Measurements from ENCODE around the gene RIPOR3.
"Not testable (repeated sequence)": the region's sequence is repeated elsewhere in the genome, so short reads cannot be mapped to it uniquely, and the experiment has no call there.

Gene RIPOR3

GRCh38 chr20:50634191-50634590 is 57.2 kb downstream of the RIPOR3 start:
- DNase-seq (ENCODE audit: low read depth, low spot score) = no peak

- DNase-seq (ENCODE audit: low read depth, low spot score) = no peak
Measured at GRCh38 chr20:50633361-50633760, 58.0 kb downstream of the RIPOR3 start.

- DNase-seq (ENCODE audit: low read depth, low spot score) = no peak
Measured at GRCh38 chr20:50632701-50633100, 58.6 kb downstream of the RIPOR3 start.

GRCh38 chr20:50632236-50632635 is 59.1 kb downstream of the RIPOR3 start:
- no peak for DNase-seq (ENCODE audit: low read depth, low spot score)

GRCh38 chr20:50630578-50631263 is 60.6 kb downstream of the RIPOR3 start:
- no peak for DNase-seq (ENCODE audit: low read depth, low spot score)

- DNase-seq (ENCODE audit: low read depth, low spot score) = no peak
Measured at GRCh38 chr20:50629670-50630045, 61.7 kb downstream of the RIPOR3 start.

- DNase-seq (ENCODE audit: low read depth, low spot score) = no peak
Measured at GRCh38 chr20:50628853-50629669, 62.3 kb downstream of the RIPOR3 start.

- no peak for DNase-seq (ENCODE audit: low read depth, low spot score)
Measured at GRCh38 chr20:50628332-50628731, 63.0 kb downstream of the RIPOR3 start.

GRCh38 chr20:50627747-50628146 is 63.6 kb downstream of the RIPOR3 start:
- no peak for DNase-seq (ENCODE audit: low read depth, low spot score)

- peak; percentile 75 for DNase-seq (ENCODE audit: low read depth, low spot score)
Measured at GRCh38 chr20:50625986-50626677, 65.2 kb downstream of the RIPOR3 start.

- no peak for DNase-seq (ENCODE audit: low read depth, low spot score)
Measured at GRCh38 chr20:50624351-50625016, 66.9 kb downstream of the RIPOR3 start.

- DNase-seq (ENCODE audit: low read depth, low spot score) = no peak
Measured at GRCh38 chr20:50621068-50621665, 70.2 kb downstream of the RIPOR3 start.

- DNase-seq (ENCODE audit: low read depth, low spot score) = not testable (repeated sequence)
Measured at GRCh38 chr20:50620459-50620858, 70.9 kb downstream of the RIPOR3 start.

- DNase-seq (ENCODE audit: low read depth, low spot score) = no peak
Measured at GRCh38 chr20:50618537-50618936, 72.8 kb downstream of the RIPOR3 start.

GRCh38 chr20:50617022-50617421 is 74.3 kb downstream of the RIPOR3 start:
- DNase-seq (ENCODE audit: low read depth, low spot score) = no peak

GRCh38 chr20:50615407-50615806 is 75.9 kb downstream of the RIPOR3 start:
- no peak for DNase-seq (ENCODE audit: low read depth, low spot score)

GRCh38 chr20:50613438-50614169 is 77.7 kb downstream of the RIPOR3 start:
- DNase-seq (ENCODE audit: low read depth, low spot score) = no peak

GRCh38 chr20:50611128-50611810 is 80.1 kb downstream of the RIPOR3 start:
- no peak for DNase-seq (ENCODE audit: low read depth, low spot score)

- DNase-seq (ENCODE audit: low read depth, low spot score) = no peak
Measured at GRCh38 chr20:50610212-50610718, 81.1 kb downstream of the RIPOR3 start.

GRCh38 chr20:50609438-50609989 is 81.8 kb downstream of the RIPOR3 start:
- no peak for DNase-seq (ENCODE audit: low read depth, low spot score)
